ENCODE data around the gene USP48.
A peak's percentile ranks its signal among the peaks of the same experiment; 100 is the strongest.

Gene USP48

DNA sequence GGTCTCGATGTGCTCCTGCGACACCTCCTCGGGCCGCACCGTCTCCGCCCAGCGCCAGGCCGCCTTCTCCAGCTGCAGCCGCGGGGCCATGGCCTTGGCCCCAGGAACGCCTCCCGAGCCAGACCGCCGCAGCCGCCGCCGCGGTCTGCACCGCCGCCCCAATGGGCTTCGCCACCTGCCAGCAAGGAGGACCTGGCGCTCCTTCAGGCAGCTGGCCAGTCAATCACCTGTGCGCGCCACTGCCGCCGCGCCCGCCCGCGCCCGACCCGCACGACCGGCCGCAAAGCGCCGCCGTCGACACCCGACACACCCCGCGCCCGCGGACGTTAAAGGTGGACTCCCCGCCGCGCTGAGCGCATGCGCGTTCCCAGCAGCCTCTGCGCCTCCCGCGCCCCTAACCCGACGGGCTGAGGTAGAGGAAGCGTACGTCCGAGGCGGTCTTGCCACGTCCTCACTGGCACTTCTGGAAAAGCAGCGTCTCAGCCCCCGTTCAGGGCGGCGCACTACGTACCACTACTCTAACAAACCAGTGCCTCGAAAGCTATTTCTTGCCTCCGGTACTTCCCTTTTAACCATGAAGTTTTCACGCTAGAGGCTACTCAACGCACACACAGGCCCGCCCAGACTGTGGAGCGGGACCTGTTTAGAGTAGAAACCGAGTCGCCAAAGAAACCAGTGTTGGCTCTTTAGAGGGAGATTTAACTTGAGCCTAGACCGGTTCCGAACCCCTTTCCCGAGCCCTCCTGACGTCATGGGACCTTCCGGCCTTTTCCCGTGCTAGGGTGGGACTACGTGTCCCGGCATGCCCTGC is at the start of gene USP48:
Gene USP48 (minus strand): TSS at position 282 of the 811 bp plus-strand sequence. CDS start 192 bp downstream, at position 90.
- no peak for TF ChIP-seq CTCF (IDR thresholded peaks at IDR 0.05; ENCODE audit: low read length, missing control alignments)
- DNase-seq (ENCODE audit: low read depth): peak; percentile 98
- peak within 1 kb of the TSS; percentile 90 for H3K4me3 ChIP-seq (replicated peaks; ENCODE audit: low read depth, low read length)

GRCh38 chr1:21831454-21831970 is 48.6 kb upstream of the USP48 start:
- no peak overlapping the region for H3K4me3 ChIP-seq (replicated peaks; ENCODE audit: low read depth, low read length)
- TF ChIP-seq CTCF (IDR thresholded peaks at IDR 0.05; ENCODE audit: low read length, missing control alignments): no peak

GRCh38 chr1:21830792-21831453 is 48.0 kb upstream of the USP48 start:
- no peak for TF ChIP-seq CTCF (IDR thresholded peaks at IDR 0.05; ENCODE audit: low read length, missing control alignments)
- no peak overlapping the region for H3K4me3 ChIP-seq (replicated peaks; ENCODE audit: low read depth, low read length)
- no peak for DNase-seq (ENCODE audit: low read depth)

More at GRCh38 chr1:21831454-21831970, 48.6 kb upstream of the USP48 start:
- no peak for DNase-seq (ENCODE audit: low read depth)

GRCh38 chr1:21829294-21829693 is 46.3 kb upstream of the USP48 start:
- no peak for TF ChIP-seq CTCF (IDR thresholded peaks at IDR 0.05; ENCODE audit: low read length, missing control alignments)
- H3K4me3 ChIP-seq (replicated peaks; ENCODE audit: low read depth, low read length): no peak overlapping the region
- DNase-seq (ENCODE audit: low read depth): no peak

DNA sequence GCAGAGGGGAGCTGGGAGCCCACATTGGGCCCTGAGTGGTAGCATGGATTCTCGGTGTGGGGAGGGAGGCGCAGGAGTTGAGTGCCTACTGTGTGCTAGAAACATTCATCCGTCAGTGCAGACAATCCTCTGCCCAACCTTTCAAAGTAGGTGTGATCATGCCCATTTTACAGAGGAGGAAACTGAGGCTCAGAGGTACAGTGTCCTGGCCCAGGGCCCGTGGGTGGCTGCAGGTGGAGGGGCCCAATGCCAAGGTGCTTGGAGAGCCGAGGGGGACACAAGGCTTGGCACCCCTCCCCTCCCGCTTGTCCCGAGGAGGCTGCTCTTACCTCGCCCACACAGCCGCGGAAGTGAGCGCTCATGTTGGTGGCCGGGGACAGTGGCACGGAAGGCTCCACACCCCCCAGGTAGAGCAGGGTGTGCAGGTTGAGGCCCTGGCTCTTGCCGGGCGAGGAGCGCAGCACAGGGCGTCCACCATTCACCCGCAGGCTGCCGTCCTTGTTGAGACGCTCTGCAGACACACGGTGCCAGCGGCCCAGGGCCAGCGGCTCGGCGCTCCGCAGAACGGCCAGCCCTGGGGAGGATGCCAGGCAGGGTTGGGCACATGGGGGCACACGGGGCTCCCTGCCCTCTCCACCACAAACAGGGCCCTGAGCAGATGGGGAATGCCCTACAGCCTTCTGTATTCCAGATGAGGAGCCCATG is 45.7 kb upstream of the USP48 start:
- no peak for DNase-seq (ENCODE audit: low read depth)
- H3K4me3 ChIP-seq (replicated peaks; ENCODE audit: low read depth, low read length): no peak overlapping the region
- no peak for TF ChIP-seq CTCF (IDR thresholded peaks at IDR 0.05; ENCODE audit: low read length, missing control alignments)

- H3K4me3 ChIP-seq (replicated peaks; ENCODE audit: low read depth, low read length): no peak overlapping the region
- TF ChIP-seq CTCF (IDR thresholded peaks at IDR 0.05; ENCODE audit: low read length, missing control alignments): no peak
- no peak for DNase-seq (ENCODE audit: low read depth)
Observed at GRCh38 chr1:21828075-21828474, 45.1 kb upstream of the USP48 start.

Data from fibroblast of pulmonary artery (primary cell).